ENCODE data around the gene FNIP2.
"Not testable (repeated sequence)": the region's sequence is repeated elsewhere in the genome, so short reads cannot be mapped to it uniquely, and the experiment has no call there.

DNA sequence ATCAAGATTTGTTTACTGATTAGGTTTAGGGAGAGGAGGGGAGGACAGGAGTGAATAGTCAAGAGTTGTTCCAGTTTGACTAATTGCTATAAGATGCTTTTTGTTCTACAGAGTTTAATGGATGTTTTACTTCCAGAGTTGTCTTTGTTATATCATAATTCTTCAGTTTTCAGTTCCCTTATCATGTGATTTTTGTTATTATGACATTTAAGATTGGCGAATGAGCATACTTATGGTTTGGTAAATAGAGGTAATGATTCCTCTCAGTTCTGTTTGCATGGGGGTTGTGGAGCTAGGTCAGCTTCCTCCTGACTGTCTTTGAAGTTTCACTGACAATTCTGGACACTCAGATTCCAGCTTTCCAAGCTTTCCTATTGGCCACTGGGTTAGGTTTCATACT is 24.6 kb downstream of the FNIP2 start:
- TF ChIP-seq, protein P1, sequence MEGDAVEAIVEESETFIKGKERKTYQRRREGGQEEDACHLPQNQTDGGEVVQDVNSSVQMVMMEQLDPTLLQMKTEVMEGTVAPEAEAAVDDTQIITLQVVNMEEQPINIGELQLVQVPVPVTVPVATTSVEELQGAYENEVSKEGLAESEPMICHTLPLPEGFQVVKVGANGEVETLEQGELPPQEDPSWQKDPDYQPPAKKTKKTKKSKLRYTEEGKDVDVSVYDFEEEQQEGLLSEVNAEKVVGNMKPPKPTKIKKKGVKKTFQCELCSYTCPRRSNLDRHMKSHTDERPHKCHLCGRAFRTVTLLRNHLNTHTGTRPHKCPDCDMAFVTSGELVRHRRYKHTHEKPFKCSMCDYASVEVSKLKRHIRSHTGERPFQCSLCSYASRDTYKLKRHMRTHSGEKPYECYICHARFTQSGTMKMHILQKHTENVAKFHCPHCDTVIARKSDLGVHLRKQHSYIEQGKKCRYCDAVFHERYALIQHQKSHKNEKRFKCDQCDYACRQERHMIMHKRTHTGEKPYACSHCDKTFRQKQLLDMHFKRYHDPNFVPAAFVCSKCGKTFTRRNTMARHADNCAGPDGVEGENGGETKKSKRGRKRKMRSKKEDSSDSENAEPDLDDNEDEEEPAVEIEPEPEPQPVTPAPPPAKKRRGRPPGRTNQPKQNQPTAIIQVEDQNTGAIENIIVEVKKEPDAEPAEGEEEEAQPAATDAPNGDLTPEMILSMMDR (IDR thresholded peaks at IDR 0.05; ENCODE audit: borderline replicate concordance, extremely low read depth, low read length, poor library complexity, severe bottlenecking), result not testable (repeated sequence)
- not testable (repeated sequence) for TF ChIP-seq EZH2 (IDR thresholded peaks at IDR 0.05; ENCODE audit: borderline replicate concordance, low read depth, low read length, severe bottlenecking)
